Transverse colon (tissue), 4 donors: ENCODE results near the gene HMGXB3. TPM values are rescaled to one million over a fixed set of nuclear protein-coding genes. Genes with fewer than 3 reads are reported as not detected.

Source experiments
- DNase-seq: peaks from one replicate; pipeline ENCODE4 v3.0.0-alpha.2; 2019
- H3K27ac ChIP-seq, 4 donors: fragments of 200-600 bp; sonication (generic); 2 replicates each; pipeline ENCODE4 v1.5.1; 2016 to 2018; ENCODE audit warnings: inconsistent platforms in 4 of 4
- H3K27me3 ChIP-seq: fragments of 200-600 bp; sonication (generic); 2 replicates; pipeline ENCODE4 v1.5.1; 2017; ENCODE audit warnings: inconsistent platforms
- H3K36me3 ChIP-seq, 4 donors: fragments of 200-600 bp; sonication (generic); 2 replicates each; pipeline ENCODE4 v1.5.1; 2017 to 2019; ENCODE audit warnings: inconsistent platforms in 4 of 4
- H3K4me1 ChIP-seq, 4 donors: fragments of 200-600 bp; sonication (generic); 2 replicates each; pipeline ENCODE4 v1.5.1; 2017 to 2020; ENCODE audit warnings: inconsistent platforms in 4 of 4
- H3K4me3 ChIP-seq, 4 donors: fragments of 200-600 bp; sonication (generic); 1 replicate in 1 of 4; 2 replicates in 3 of 4; pipeline versions ENCODE4 v1.5.1 to v1.6.1; 2017 to 2019; ENCODE audit warnings: inconsistent platforms in 4 of 4
- H3K9me3 ChIP-seq, 2 donors: fragments of 200-600 bp; sonication (generic); 2 replicates each; pipeline ENCODE4 v1.5.1; 2017 to 2019; ENCODE audit warnings: inconsistent platforms in 2 of 2
- EP300 ChIP-seq: sonication (generic); formaldehyde crosslinking; IDR thresholded peaks from one replicate; pipeline ENCODE4 v1.6.1; 2017; ENCODE audit warnings: antibody characterized with exemption, low read depth
- POLR2A ChIP-seq: fragments of 450-650 bp; IDR thresholded peaks from one replicate; pipeline ENCODE4 v1.6.1; 2016; ENCODE audit warnings: antibody characterized with exemption, mild to moderate bottlenecking, moderate library complexity
- POLR2AphosphoS5 ChIP-seq, 3 donors: sonication (generic); formaldehyde crosslinking; IDR thresholded peaks; one replicate each; pipeline ENCODE4 v1.6.1; 2016; ENCODE audit warnings: antibody characterized with exemption in 3 of 3
- whole genome bisulfite sequencing, 2 donors: methylation state at CpG; one replicate each; pipeline ENCODE4 v1.1.5; 2018; ENCODE audit warnings: low coverage in 1 of 2; 5-methylcytosine and 5-hydroxymethylcytosine counted together
- in situ Hi-C, 4 donors: fragments of 200-750 bp; cut with MboI; loops; one replicate each; pipeline versions ENCODE4 v1.15.0 to v1.15.1; 2017; ENCODE audit warnings: low sequenced_read_pairs in 3 of 4, low pct_ligation_motif_present in 1 of 4, low pct_unique_long_range_greater_than_20kb in 1 of 4
- intact Hi-C: fragments of 100-400 bp; cut with DNase I; formaldehyde crosslinking; loops from one replicate; pipeline ENCODE4 v1.15.1; 2023; ENCODE audit warnings: low total_unique reads
- small RNA-seq, 4 donors: library from RNA; depleted of rRNA; stranded (forward); fragments of <200 nt; gene quantifications; one replicate each; pipeline ENCODE3, GENCODE V24; 2016
- total RNA-seq, 4 donors: library from RNA; depleted of rRNA; stranded (reverse); fragments of >200 nt; gene quantifications; one replicate each; pipeline ENCODE4 v1.1.0, GENCODE V29; 2016
- TF ChIP-seq, protein P1 (sequence below), 5 experiments: fragments of 200-600 bp in 3 of 5; fragments of 450-650 bp in 2 of 5; sonication (generic) in 3 of 5; IDR thresholded peaks; 1 replicate in 2 of 5; 2 replicates in 3 of 5; pipeline ENCODE4 v1.5.1; 2016 to 2017; ENCODE audit warnings: antibody characterized with exemption in 5 of 5, inconsistent platforms in 3 of 5, mild to moderate bottlenecking in 2 of 5, moderate library complexity in 1 of 5

The HMGXB3 gene
- total RNA-seq, 4 donors from 2014 or later, result 29.9 to 93.5 (median 38.1) TPM

DNA sequence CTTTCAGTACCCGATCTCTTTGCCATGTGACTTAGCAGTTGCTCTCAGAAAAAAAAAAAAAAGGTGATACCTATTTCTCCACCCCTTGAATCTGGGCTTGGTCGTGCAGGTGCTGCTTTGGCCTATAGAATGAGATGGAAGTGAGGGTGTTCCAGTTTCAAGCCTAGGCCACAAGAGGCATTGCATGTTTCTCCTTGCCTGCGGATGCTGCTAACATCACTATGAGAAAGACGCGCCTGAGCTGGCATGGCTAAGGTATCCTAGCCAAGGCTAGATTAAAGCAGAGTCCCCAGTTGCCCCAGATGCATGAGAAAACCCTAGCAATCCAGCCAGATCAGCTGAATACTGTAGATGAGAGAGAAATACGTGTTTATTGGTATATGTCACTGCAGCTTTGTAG is 100.5 kb downstream of the HMGXB3 start:
- H3K4me3 ChIP-seq, result no peak overlapping the region
- no peaks in the 10 kb centered on the region for H3K27me3 ChIP-seq
- DNase-seq, result no peak
- no peaks in the 10 kb centered on the region for H3K9me3 ChIP-seq
- intact Hi-C loops, result no loop called here
- no peak overlapping the region for H3K27ac ChIP-seq
- 62 to 75% methylated on average over 3 to 6 of the region's 6 CpGs for WGBS, 2 donors
- no peak for TF ChIP-seq EP300
- no peak for TF ChIP-seq POLR2A
- TF ChIP-seq, protein P1, sequence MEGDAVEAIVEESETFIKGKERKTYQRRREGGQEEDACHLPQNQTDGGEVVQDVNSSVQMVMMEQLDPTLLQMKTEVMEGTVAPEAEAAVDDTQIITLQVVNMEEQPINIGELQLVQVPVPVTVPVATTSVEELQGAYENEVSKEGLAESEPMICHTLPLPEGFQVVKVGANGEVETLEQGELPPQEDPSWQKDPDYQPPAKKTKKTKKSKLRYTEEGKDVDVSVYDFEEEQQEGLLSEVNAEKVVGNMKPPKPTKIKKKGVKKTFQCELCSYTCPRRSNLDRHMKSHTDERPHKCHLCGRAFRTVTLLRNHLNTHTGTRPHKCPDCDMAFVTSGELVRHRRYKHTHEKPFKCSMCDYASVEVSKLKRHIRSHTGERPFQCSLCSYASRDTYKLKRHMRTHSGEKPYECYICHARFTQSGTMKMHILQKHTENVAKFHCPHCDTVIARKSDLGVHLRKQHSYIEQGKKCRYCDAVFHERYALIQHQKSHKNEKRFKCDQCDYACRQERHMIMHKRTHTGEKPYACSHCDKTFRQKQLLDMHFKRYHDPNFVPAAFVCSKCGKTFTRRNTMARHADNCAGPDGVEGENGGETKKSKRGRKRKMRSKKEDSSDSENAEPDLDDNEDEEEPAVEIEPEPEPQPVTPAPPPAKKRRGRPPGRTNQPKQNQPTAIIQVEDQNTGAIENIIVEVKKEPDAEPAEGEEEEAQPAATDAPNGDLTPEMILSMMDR (IDR thresholded peaks at IDR 0.05), result no peak
- no peak for TF ChIP-seq POLR2AphosphoS5 (IDR thresholded peaks at IDR 0.05)
- in situ Hi-C loops, result loop anchor here in 1 of 4 donors (25.0 kb wide), 1 partner anchor 264 kb away; no protein-coding TSS in a partner anchor
- H3K4me1 ChIP-seq, result peaks cover 0 to 5% (median 0%) of the 10 kb centered on the region in 4 donors
- no peaks in the 10 kb centered on the region for H3K36me3 ChIP-seq

Small RNA genes within 50 kb of the gene (small RNA-seq; reads per million reads assigned to genes)
- 0 reads per million in 4 donors for gene RF00019

Other genes starting within 250 kb of the HMGXB3 start
- 1 to 10 TPM; 1.2 to 6.5 (median 3.5) TPM for gene PDE6A, start 55.9 kb upstream of the HMGXB3 start, total RNA-seq
- gene SLC26A2, start 40.0 kb upstream of the HMGXB3 start, total RNA-seq, result 1,000 to 10,000 TPM in 2 of 4 donors, 100 to 1,000 TPM in 2; 233 to 1,489 (median 1,023) TPM
- 1 to 10 TPM in 2 of 4 donors, under 1 TPM in 2; 0.20 to 2.5 (median 1.6) TPM for gene TIGD6, start 85 bp upstream of the HMGXB3 start, total RNA-seq
- 10 to 100 TPM in 3 of 4 donors, under 1 TPM in 1; 0.60 to 38.9 (median 14.7) TPM for gene CSF1R, start 85.8 kb downstream of the HMGXB3 start, total RNA-seq
- gene PDGFRB, start 155.1 kb downstream of the HMGXB3 start, total RNA-seq, result 10 to 100 TPM; 20.2 to 56.3 (median 28.3) TPM
- 100 to 1,000 TPM; 249 to 540 (median 360) TPM for gene CDX1, start 166.0 kb downstream of the HMGXB3 start, total RNA-seq
- 10 to 100 TPM; 19.5 to 67.7 (median 21.3) TPM for gene SLC6A7, start 189.3 kb downstream of the HMGXB3 start, total RNA-seq